HG03520 (cell line): ENCODE data around the gene SOS1.
"Not testable (repeated sequence)": the region's sequence is repeated elsewhere in the genome, so short reads cannot be mapped to it uniquely, and the experiment has no call there.

Experiments
- ATAC-seq: cut with Tn5 transposase; IDR thresholded peaks from one replicate; pipeline ENCODE4 v1.9.1; 2021; ENCODE audit warnings: mild to moderate bottlenecking, moderate library complexity; ENCODE audit not compliant: unreplicated experiment

Gene SOS1

DNA sequence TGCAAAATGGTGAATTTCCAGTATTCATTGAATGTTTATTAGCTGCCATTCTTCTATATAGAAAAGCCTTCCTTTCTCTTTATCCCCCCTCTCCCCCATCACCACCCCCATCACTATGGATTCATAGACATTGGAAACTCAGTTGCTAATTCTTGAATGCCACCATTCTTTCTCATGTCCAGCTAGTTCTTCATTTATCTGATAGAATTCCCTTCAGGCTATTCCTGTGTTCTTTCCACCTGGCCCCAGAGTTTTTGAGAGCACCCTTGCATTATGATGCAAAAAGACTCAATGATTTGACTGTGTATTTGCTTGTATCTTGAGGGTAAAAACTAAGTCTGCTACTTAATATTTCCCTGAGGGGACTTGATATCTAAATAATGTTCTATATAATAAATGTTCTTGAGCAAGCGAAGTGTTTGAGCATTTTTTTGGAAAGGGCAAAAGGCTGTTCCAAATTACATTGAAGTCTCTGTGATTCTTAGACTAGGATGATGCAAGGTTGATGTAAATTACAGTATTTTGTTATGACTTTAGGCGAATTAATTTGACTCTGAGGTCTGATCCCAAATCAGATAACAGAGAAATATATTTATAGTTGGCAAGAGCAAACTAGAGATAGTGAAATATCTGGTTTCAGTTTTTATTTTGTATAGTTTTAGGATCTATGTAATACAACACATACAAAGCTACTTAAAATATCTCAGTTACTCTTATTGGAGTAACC is 18.8 kb upstream of the SOS1 start:
- ATAC-seq = no peak

GRCh38 chr2:39138837-39139211 is 18.0 kb upstream of the SOS1 start:
- no peak for ATAC-seq

DNA sequence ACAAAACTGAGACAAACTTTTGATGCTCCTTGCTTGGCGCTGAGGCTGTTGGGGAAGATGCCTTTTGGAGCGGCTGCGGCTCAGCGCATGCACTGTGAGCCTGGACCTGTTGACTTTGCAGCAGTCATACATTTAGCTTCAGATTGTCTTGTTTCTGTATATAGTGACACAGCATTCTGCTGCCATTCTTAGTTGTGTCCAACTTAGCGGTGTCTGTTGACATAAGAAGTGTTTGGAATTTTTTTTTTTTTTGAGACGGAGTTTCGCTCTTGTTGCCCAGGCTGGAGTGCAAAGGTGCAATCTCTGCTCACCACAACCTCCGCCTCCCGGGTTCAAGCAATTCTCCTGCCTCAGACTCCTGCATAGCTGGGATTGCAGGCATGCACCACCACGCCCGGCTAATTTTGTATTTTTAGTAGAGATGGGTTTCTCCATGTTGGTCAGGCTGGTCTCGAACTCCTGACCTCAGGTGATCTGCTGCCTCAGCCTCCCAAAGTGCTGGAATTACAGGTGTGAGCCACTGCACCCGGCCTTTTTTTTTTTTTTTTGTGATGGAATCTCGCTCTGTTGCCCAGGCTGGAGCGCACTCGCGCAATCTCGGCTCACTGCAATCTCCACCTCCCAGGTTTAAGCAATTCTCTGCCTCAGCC is 17.5 kb upstream of the SOS1 start:
- not testable (repeated sequence) for ATAC-seq

- ATAC-seq = no peak
Measured at GRCh38 chr2:39136799-39137198, 15.9 kb upstream of the SOS1 start.

DNA sequence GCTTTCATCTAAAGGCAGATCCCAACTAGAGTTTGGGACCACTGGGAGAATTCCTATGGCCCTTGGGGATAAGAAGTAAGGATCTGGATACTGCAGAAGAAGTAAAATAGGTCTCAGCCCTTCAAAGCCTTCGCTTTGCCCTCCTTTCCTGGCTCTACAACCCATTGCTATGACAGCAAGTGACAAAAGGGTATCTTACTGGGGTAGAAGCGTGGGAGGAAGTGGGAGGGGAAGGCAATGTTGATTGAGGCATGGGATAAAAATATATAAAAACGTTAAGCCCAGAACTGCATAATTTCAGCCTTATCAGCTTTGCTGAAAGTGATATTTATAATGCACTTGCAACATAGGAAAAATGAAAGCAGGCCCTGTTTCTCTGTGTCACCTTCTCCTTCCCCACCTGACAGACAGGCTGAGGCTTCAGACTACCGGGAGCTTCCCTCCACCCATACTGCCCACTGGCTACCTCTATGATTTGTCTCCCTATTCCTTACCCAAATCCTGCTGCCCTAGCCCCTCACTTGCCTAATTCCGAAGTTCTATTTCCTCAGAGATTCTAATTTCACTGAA is 14.9 kb upstream of the SOS1 start:
- no peak for ATAC-seq

GRCh38 chr2:39133215-39133851 is 12.5 kb upstream of the SOS1 start:
- no peak for ATAC-seq

GRCh38 chr2:39128919-39129391 is 8.1 kb upstream of the SOS1 start:
- peak; percentile 51 for ATAC-seq

GRCh38 chr2:39127973-39128372 is 7.1 kb upstream of the SOS1 start:
- ATAC-seq = peak; percentile 28

DNA sequence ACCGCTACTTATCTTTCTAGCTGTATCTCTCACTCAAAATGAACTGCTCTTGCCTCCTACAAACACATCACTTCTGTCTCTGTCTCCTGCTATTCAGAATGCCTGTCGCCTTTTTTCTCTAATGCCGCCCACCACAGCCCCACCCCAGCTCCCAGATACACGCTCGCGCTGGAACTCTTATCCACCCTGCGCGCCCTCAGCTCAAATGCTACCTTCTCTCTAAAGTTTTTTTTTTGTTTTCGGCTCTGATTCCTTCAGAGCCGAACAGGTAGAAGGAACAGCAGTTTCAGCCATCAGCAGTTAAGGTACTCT is 3.9 kb upstream of the SOS1 start:
- no peak for ATAC-seq

- peak; percentile 55 for ATAC-seq
Measured at GRCh38 chr2:39124000-39124745, 3.3 kb upstream of the SOS1 start.

GRCh38 chr2:39123436-39123999 is 2.7 kb upstream of the SOS1 start:
- ATAC-seq = no peak

DNA sequence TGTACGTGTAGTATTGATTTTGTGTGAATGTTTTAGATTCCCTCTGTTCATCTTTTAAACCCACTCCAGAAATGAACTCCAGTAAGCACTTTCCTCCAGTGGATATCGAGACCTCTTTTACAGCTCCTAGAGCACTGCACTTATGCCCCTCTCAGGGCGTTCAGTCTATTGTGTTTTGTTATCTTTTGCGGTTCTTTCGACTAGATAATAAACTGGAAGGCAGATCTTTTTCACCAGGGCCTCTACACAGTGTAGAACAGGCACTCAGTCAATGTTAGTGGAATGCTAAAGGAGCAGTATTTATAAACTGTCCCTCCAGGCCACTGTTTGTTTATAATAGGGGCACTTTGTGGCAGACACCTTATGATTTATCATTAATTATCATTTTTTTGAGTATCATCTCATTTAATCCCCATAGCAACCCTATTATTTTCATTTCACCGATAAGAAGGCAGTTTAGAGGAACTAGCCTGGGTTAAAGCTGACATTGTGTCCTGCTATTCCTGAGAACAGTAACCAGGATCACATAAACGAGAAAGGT is 742 bp upstream of the SOS1 start:
- ATAC-seq = no peak

- peak; percentile 10 for ATAC-seq
Measured at GRCh38 chr2:39120521-39120770, 405 bp downstream of the SOS1 start.

DNA sequence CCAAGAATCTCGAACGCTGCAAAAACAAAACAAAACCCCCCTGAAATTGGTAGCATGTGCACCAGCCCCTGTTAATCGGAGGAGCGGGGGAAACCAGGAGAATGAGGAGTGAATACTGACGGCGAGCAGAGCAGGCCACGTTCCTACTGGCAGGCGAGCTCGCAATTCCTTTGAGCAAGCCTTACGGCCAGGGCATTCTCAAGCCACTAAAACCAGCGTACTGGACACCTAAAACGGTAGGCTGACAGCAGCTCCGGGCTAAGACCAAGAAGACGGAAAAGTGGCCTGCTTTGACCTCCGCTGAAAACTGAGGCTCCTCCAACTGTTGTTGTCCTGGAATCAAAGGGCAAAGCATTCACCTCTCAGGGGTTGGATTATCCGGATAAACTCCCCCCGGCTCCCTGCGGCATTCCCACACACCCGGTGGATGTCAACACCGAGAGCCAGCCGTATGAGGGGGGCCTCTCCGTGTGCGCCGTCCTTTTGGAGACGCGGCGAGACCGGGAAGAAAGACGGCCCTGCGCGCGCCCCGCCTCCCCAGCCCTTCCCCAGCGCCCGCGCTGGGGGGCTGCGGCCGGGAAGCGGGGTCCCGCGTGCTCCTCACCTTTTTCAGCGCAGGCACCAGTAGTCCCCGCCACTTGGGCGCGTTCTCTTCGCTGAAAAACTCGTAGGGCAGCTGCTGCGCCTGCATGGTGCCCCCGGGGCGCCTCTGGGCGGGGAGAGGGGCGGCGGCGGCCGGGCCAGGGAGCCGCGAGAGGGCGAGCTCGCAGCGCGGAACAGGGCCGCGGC is 925 bp downstream of the SOS1 start:
- ATAC-seq = peak; percentile 22

DNA sequence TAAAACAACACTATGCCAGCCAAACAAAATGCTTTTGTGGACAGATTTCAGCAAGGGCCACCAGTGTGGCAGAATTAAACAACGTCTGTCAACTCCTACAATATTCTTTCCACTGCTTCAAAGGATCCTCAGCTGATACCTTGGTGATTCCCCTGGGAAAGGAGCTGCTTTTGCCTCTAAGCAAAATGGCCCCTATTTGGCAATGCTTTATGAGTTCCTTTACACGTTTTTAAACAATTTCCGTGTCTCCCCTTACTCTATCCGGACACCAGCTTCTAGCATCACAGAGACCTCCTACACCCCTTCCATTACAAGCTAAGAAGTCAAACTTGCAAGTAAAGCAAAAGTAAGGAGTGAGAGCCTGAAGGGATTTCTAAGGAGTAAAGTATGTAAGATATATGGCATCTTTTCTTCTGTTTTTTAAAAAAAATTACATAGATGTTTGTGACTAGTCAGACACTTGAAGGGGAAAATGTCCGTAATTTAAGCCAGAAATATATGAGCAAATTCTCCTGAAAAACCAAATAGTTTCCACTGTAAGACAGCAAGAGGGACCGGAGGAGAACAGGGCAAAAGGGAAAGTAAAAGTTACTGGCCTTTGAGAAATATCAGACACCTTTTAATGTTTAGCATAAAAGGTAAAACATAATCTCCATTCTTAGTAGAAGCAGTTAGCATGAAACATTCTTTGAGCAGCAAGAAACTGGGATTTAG is 1.9 kb downstream of the SOS1 start:
- no peak for ATAC-seq

- no peak for ATAC-seq
Measured at GRCh38 chr2:39115556-39115955, 5.3 kb downstream of the SOS1 start.

DNA sequence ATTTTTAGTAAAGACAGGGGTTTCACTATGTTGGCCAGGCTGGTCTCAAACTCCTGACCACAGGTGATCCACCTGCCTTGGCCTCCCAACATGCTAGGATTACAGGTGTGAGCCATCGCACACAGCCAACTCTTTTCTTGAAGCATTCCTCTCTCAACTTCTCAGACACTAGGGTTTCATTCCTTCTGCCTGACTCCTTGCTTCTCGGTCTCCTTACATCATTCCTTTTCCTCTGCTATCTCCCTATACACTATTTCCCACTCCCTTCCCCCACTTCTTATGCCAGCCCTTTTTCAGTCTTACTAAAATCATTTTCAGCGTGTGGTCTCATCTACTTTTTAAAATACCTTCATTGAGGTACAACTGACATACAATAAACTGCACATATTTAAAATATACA is 6.1 kb downstream of the SOS1 start:
- ATAC-seq = no peak

GRCh38 chr2:39109537-39109936 is 11.3 kb downstream of the SOS1 start:
- no peak for ATAC-seq

GRCh38 chr2:39108377-39108776 is 12.5 kb downstream of the SOS1 start:
- no peak for ATAC-seq
